SU-DHL-6 (cell line): ENCODE results near the gene GSS.

Source experiments
- CTCF ChIP-seq: fragments of 200-600 bp; sonication (generic); IDR thresholded peaks from one replicate; pipeline ENCODE4 v1.5.1; 2017; ENCODE audit warnings: antibody characterized with exemption, mild to moderate bottlenecking, low read length, moderate library complexity; ENCODE audit not compliant: insufficient read depth, poor library complexity, severe bottlenecking
- EZH2phosphoT487 ChIP-seq: fragments of 200-600 bp; sonication (generic), shearing (Covaris generic); conservative IDR thresholded peaks from 2 replicates; pipeline ENCODE4 v1.6.1; 2018; ENCODE audit warnings: mild to moderate bottlenecking, antibody characterized with exemption, low read length, moderate library complexity, mixed read lengths

DNA sequence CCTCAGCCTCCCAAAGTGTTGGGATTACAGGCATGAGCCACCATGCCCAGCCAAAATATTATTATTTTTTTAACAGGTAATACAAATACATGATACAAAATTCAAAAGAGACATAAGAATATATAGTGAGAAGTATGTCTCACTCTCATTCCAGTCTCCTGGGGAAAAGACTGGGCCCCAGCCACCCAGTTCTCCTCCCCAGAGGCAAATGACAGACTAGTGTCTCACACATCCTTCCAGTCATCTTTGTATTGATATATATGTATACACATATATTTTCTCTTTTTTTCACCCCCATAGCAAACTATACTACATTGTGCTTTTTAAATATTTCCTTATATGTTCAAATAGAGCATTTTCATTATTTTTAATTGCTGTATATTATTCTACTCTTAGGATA lies 8.3 kb downstream of the GSS start:
- TF ChIP-seq CTCF (no peak), EZH2phosphoT487 (no peak)
